HepG2 (cell line): ENCODE measurements around the gene COL4A2.

Source experiments
- JUND ChIP-seq: sonication (generic); formaldehyde crosslinking; IDR thresholded peaks from 2 replicates; pipeline ENCODE4 v1.8.0; 2022; ENCODE audit warnings: mild to moderate bottlenecking, missing genetic modification reagents
- MXD1 ChIP-seq: sonication (generic); formaldehyde crosslinking; IDR thresholded peaks from 2 replicates; pipeline ENCODE4 v1.4.0; 2020; ENCODE audit warnings: mild to moderate bottlenecking, missing genetic modification reagents
- SIN3B ChIP-seq: fragments of 150-350 bp; IDR thresholded peaks from 2 replicates; pipeline ENCODE4 v1.6.1; 2014; ENCODE audit warnings: low read length
- SOX6 ChIP-seq, 2 experiments: fragments of 450-650 bp in 1 of 2; sonication (generic) in 1 of 2; formaldehyde crosslinking in 1 of 2; IDR thresholded peaks; 2 replicates each; pipeline versions ENCODE4 v1.4.0 to v1.6.1; 2017 to 2020; ENCODE audit warnings: antibody characterized with exemption in 1 of 2, mild to moderate bottlenecking in 1 of 2, missing genetic modification reagents in 1 of 2
- TAF1 ChIP-seq: sonication (generic); formaldehyde crosslinking; IDR thresholded peaks from 2 replicates; pipeline ENCODE4 v1.4.0; 2020; ENCODE audit warnings: missing genetic modification reagents
- ZFX ChIP-seq: sonication (generic); formaldehyde crosslinking; IDR thresholded peaks from 2 replicates; pipeline ENCODE4 v1.4.0; 2020; ENCODE audit warnings: mild to moderate bottlenecking, low read depth, missing genetic modification reagents, moderate library complexity
- ZNF740 ChIP-seq: sonication (generic); formaldehyde crosslinking; IDR thresholded peaks from 2 replicates; pipeline ENCODE4 v1.4.0; 2020; ENCODE audit warnings: missing genetic modification reagents
- TF ChIP-seq, protein P1 (sequence below): sonication (generic); formaldehyde crosslinking; IDR thresholded peaks from 2 replicates; pipeline ENCODE4 v1.5.0; 2020; ENCODE audit warnings: mild to moderate bottlenecking, missing genetic modification reagents, moderate library complexity
- TF ChIP-seq, protein P2 (sequence below): sonication (generic); formaldehyde crosslinking; IDR thresholded peaks from 2 replicates; pipeline ENCODE4 v1.5.1; 2020; ENCODE audit warnings: mild to moderate bottlenecking, missing genetic modification reagents, borderline replicate concordance

DNA sequence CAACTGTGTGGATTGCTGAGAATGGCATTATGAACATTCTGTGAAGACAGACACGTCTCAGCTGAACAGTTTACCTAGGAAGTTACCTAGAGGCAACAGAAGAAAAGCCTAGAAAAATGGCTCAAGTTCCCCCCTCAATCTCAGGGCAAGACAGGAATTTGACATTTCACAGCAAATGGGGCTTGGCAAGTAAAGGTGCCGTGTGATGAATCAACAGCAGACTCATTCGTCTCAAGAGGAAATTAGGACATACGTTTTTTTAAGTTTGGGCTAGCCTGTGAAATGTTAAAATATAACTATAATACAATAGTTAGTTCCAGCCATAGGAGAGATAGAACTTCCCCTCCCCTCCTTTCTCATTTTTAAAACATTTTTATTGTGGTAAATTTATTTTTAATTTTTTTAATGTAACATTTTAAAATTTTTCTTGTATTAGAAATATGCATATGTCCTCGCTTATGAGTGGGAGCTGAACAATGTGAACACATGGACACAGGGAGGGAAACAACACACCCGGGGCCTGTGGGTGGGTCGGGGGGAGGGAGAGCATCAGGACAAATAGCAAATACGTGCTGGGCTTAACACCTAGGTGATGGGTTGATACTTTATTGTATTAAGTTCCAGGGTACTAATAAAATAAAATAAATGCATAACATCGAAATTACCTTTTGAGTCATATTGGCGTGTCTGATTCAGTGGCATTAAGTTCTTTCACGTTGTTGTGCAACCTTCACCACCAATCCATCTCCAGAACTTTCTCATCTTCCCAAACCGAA lies 116.0 kb downstream of the COL4A2 start:
- TF ChIP-seq, protein P1, sequence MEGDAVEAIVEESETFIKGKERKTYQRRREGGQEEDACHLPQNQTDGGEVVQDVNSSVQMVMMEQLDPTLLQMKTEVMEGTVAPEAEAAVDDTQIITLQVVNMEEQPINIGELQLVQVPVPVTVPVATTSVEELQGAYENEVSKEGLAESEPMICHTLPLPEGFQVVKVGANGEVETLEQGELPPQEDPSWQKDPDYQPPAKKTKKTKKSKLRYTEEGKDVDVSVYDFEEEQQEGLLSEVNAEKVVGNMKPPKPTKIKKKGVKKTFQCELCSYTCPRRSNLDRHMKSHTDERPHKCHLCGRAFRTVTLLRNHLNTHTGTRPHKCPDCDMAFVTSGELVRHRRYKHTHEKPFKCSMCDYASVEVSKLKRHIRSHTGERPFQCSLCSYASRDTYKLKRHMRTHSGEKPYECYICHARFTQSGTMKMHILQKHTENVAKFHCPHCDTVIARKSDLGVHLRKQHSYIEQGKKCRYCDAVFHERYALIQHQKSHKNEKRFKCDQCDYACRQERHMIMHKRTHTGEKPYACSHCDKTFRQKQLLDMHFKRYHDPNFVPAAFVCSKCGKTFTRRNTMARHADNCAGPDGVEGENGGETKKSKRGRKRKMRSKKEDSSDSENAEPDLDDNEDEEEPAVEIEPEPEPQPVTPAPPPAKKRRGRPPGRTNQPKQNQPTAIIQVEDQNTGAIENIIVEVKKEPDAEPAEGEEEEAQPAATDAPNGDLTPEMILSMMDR = no peak
- no peak for TF ChIP-seq JUND (CRISPR knock-in tag)
- TF ChIP-seq, protein P2, sequence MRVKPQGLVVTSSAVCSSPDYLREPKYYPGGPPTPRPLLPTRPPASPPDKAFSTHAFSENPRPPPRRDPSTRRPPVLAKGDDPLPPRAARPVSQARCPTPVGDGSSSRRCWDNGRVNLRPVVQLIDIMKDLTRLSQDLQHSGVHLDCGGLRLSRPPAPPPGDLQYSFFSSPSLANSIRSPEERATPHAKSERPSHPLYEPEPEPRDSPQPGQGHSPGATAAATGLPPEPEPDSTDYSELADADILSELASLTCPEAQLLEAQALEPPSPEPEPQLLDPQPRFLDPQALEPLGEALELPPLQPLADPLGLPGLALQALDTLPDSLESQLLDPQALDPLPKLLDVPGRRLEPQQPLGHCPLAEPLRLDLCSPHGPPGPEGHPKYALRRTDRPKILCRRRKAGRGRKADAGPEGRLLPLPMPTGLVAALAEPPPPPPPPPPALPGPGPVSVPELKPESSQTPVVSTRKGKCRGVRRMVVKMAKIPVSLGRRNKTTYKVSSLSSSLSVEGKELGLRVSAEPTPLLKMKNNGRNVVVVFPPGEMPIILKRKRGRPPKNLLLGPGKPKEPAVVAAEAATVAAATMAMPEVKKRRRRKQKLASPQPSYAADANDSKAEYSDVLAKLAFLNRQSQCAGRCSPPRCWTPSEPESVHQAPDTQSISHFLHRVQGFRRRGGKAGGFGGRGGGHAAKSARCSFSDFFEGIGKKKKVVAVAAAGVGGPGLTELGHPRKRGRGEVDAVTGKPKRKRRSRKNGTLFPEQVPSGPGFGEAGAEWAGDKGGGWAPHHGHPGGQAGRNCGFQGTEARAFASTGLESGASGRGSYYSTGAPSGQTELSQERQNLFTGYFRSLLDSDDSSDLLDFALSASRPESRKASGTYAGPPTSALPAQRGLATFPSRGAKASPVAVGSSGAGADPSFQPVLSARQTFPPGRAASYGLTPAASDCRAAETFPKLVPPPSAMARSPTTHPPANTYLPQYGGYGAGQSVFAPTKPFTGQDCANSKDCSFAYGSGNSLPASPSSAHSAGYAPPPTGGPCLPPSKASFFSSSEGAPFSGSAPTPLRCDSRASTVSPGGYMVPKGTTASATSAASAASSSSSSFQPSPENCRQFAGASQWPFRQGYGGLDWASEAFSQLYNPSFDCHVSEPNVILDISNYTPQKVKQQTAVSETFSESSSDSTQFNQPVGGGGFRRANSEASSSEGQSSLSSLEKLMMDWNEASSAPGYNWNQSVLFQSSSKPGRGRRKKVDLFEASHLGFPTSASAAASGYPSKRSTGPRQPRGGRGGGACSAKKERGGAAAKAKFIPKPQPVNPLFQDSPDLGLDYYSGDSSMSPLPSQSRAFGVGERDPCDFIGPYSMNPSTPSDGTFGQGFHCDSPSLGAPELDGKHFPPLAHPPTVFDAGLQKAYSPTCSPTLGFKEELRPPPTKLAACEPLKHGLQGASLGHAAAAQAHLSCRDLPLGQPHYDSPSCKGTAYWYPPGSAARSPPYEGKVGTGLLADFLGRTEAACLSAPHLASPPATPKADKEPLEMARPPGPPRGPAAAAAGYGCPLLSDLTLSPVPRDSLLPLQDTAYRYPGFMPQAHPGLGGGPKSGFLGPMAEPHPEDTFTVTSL (CRISPR knock-in tag) = no peak
- TF ChIP-seq SIN3B = no peak
- TF ChIP-seq MXD1 = no peak
- TF ChIP-seq ZNF740 (CRISPR knock-in tag) = no peak
- no peak for TF ChIP-seq ZFX (CRISPR knock-in tag)
- TF ChIP-seq SOX6 (IDR thresholded peaks at IDR 0.05) = no peak
- no peak for TF ChIP-seq SOX6 (CRISPR knock-in tag; IDR thresholded peaks at IDR 0.05)
- no peak for TF ChIP-seq TAF1
